HCT116 (cell line): ENCODE data around the gene RNASEH2A.

Experiments used
- CTCF ChIP-seq, 3 experiments: fragments of 200-600 bp in 1 of 3; sonication (generic) in 1 of 3; IDR thresholded peaks in 2 of 3; conservative IDR thresholded peaks in 1 of 3; 2 replicates each; pipeline ENCODE4 v1.5.1; 2012 to 2017; ENCODE audit warnings: low read depth in 2 of 3, low read length in 2 of 3, antibody characterized with exemption in 1 of 3, borderline replicate concordance in 1 of 3, control low read depth in 1 of 3, mild to moderate bottlenecking in 1 of 3, mixed read lengths in 1 of 3, mixed run types in 1 of 3, moderate library complexity in 1 of 3; ENCODE audit not compliant: insufficient read depth in 1 of 3
- EZH2 ChIP-seq: fragments of 200-600 bp; sonication (generic); IDR thresholded peaks from 2 replicates; pipeline ENCODE4 v1.6.1; 2017; ENCODE audit warnings: antibody characterized with exemption, mixed run types
- EZH2phosphoT487 ChIP-seq: fragments of 200-600 bp; IDR thresholded peaks from 2 replicates; pipeline ENCODE4 v1.6.1; 2018; ENCODE audit warnings: antibody characterized with exemption, borderline replicate concordance
- FOSL1 ChIP-seq: IDR thresholded peaks from 2 replicates; pipeline ENCODE4 v1.6.1; 2012; ENCODE audit warnings: low read depth
- JUND ChIP-seq: IDR thresholded peaks from 2 replicates; pipeline ENCODE4 v1.6.1; 2012
- MAX ChIP-seq: IDR thresholded peaks from 2 replicates; pipeline ENCODE4 v1.6.1; 2012
- POLR2A ChIP-seq: IDR thresholded peaks from 2 replicates; pipeline ENCODE4 v1.7.0; 2011; ENCODE audit warnings: borderline replicate concordance; ENCODE audit not compliant: insufficient read depth, insufficient read length; ENCODE audit errors: extremely low read depth
- POLR2AphosphoS5 ChIP-seq: IDR thresholded peaks from 2 replicates; pipeline ENCODE4 v1.6.1; 2011; ENCODE audit warnings: mild to moderate bottlenecking, low read depth, low read length, moderate library complexity
- RAD21 ChIP-seq: IDR thresholded peaks from 2 replicates; pipeline ENCODE4 v1.6.1; 2012; ENCODE audit warnings: low read depth, mild to moderate bottlenecking
- REST ChIP-seq: IDR thresholded peaks from 2 replicates; pipeline ENCODE4 v1.6.1; 2012; ENCODE audit warnings: low read depth
- SP1 ChIP-seq: IDR thresholded peaks from 2 replicates; pipeline ENCODE4 v1.6.1; 2012; ENCODE audit warnings: low read depth
- SRF ChIP-seq: IDR thresholded peaks from 2 replicates; pipeline ENCODE4 v1.6.1; 2012; ENCODE audit warnings: low read depth
- ZFX ChIP-seq: fragments of 450-650 bp; IDR thresholded peaks from 2 replicates; pipeline ENCODE4 v1.6.1; 2017
- ZNF274 ChIP-seq: fragments of 200-500 bp; sonication (Bioruptor generic); IDR thresholded peaks from 2 replicates; pipeline ENCODE4 v1.6.1; 2014; ENCODE audit warnings: mild to moderate bottlenecking, low read depth, low read length, inconsistent platforms

- no peak for TF ChIP-seq CTCF (IDR thresholded peaks at IDR 0.05 in 2 of 3, conservative IDR thresholded peaks at IDR 0.05 in 1 of 3; ENCODE audit: borderline replicate concordance in 1 of 3, insufficient read depth in 1 of 3, low read depth in 2 of 3, low read length in 2 of 3)
- TF ChIP-seq EZH2, result no peak
- TF ChIP-seq POLR2A, result no peak
- no peak for TF ChIP-seq JUND
- no peak for TF ChIP-seq REST
- no peak for TF ChIP-seq RAD21
- no peak for TF ChIP-seq POLR2AphosphoS5
- no peak for TF ChIP-seq SRF
- no peak for TF ChIP-seq ZNF274
- TF ChIP-seq MAX, result no peak
- TF ChIP-seq ZFX, result no peak
- no peak for TF ChIP-seq EZH2phosphoT487
- no peak for TF ChIP-seq SP1
- no peak for TF ChIP-seq FOSL1
Observed at GRCh38 chr19:12843999-12844732, 37.8 kb downstream of the RNASEH2A start.
